HepG2 (cell line): ENCODE results near the gene DTYMK. TPM values are rescaled to one million over a fixed set of nuclear protein-coding genes. Genes with fewer than 3 reads are reported as not detected.

ENCODE experiments used
- ATAC-seq: fragments of 200-7000 bp; cut with Tn5 transposase; 3 replicates; pipeline ENCODE4 v1.9.1; 2020; ENCODE audit warnings: mild to moderate bottlenecking, moderate library complexity
- BruUV-seq: library from RNA; stranded (reverse); fragments of 400-500 nt; replicated peaks from 2 replicates; lab custom pipeline; 2021; lab: Mats Ljungman, UMichigan
- CTCF ChIA-PET: fragments of 300-600 bp; formaldehyde crosslinking; extraction: SDS; loops from one replicate; lab custom pipeline; 2021; ENCODE audit warnings: low total read pairs, inconsistent platforms, low intra/inter-chr PET ratio; lab: Yijun Ruan, JAX
- POLR2A ChIA-PET: fragments of 350-600 bp; sonication (Branson Sonifier 250); formaldehyde crosslinking; loops from one replicate; lab custom pipeline; 2020; ENCODE audit warnings: antibody characterized with exemption, inconsistent platforms; lab: Yijun Ruan, JAX
- DNase-seq: peaks from one replicate; pipeline ENCODE4 v3.0.0-alpha.2; 2015; ENCODE audit warnings: low spot score
- FAIRE-seq: peaks from 3 replicates; lab custom pipeline; 2011; peaks lifted over from hg19 to GRCh38; lab: Jason Lieb, UNC
- H2AFZ ChIP-seq: one replicate; pipeline ENCODE4 v1.6.1; 2011; ENCODE audit warnings: low read length, inconsistent platforms
- H3K27ac ChIP-seq: fragments of 300-600 bp; 3 replicates; pipeline ENCODE4 v1.8.0; 2011; ENCODE audit warnings: mixed run types, mild to moderate bottlenecking, mixed read lengths, low read length, inconsistent platforms; ENCODE audit not compliant: insufficient read depth; ENCODE audit errors: extremely low read length
- H3K27me3 ChIP-seq, 2 experiments: fragments of 200-600 bp in 1 of 2; 2 replicates in 1 of 2; 3 replicates in 1 of 2; pipeline versions ENCODE4 v1.6.0 to v1.8.0; 2011; ENCODE audit warnings: low read length in 2 of 2, mild to moderate bottlenecking in 2 of 2, moderate library complexity in 2 of 2, inconsistent platforms in 1 of 2; ENCODE audit not compliant: insufficient read depth in 2 of 2, control insufficient read depth in 1 of 2
- H3K36me3 ChIP-seq, 2 experiments: fragments of 200-600 bp in 1 of 2; replicated peaks in 1 of 2; 2 replicates in 1 of 2; 3 replicates in 1 of 2; pipeline versions ENCODE4 v1.5.1 to v1.8.0; 2011; ENCODE audit warnings: low read length in 2 of 2, inconsistent platforms in 1 of 2; ENCODE audit not compliant: insufficient read depth in 2 of 2, control insufficient read depth in 1 of 2
- H3K4me1 ChIP-seq: 2 replicates; pipeline ENCODE4 v1.5.1; 2012; ENCODE audit warnings: low read length, inconsistent platforms; ENCODE audit not compliant: insufficient read depth
- H3K4me2 ChIP-seq: 2 replicates; pipeline ENCODE4 v1.6.0; 2011; ENCODE audit warnings: low read depth, low read length, inconsistent platforms
- H3K4me3 ChIP-seq, 3 experiments: fragments of 200-600 bp in 1 of 3; sonication (generic), shearing (Covaris generic) in 1 of 3; replicated peaks in 1 of 3; 2 replicates each; pipeline ENCODE4 v1.5.1; 2011 to 2016; ENCODE audit warnings: low read length in 3 of 3, inconsistent platforms in 2 of 3, low read depth in 2 of 3, mild to moderate bottlenecking in 2 of 3, control low read depth in 1 of 3, mixed read lengths in 1 of 3; ENCODE audit not compliant: insufficient read depth in 1 of 3
- H3K79me2 ChIP-seq: one replicate; pipeline ENCODE4 v1.6.1; 2011; ENCODE audit warnings: low read length, inconsistent platforms; ENCODE audit not compliant: insufficient read depth
- H3K9ac ChIP-seq: 2 replicates; pipeline ENCODE4 v1.6.0; 2011; ENCODE audit warnings: mild to moderate bottlenecking, low read depth, low read length, inconsistent platforms; ENCODE audit not compliant: insufficient read depth
- H3K9me3 ChIP-seq: 2 replicates; pipeline ENCODE4 v1.5.1; 2012; ENCODE audit warnings: mild to moderate bottlenecking, low read length
- H4K20me1 ChIP-seq: 2 replicates; pipeline ENCODE4 v1.6.0; 2011; ENCODE audit warnings: inconsistent platforms, mild to moderate bottlenecking, low read length, moderate library complexity; ENCODE audit not compliant: insufficient read depth
- ADNP ChIP-seq: sonication (generic); formaldehyde crosslinking; IDR thresholded peaks from 2 replicates; pipeline ENCODE4 v1.4.0; 2020; ENCODE audit warnings: missing genetic modification reagents
- AGO2 ChIP-seq: fragments of 200-400 bp; formaldehyde crosslinking; optimal IDR thresholded peaks from 2 replicates; pipeline ENCODE3; 2017; ENCODE audit warnings: mild to moderate bottlenecking, low read depth, low read length, moderate library complexity
- HNRNPH1 ChIP-seq: fragments of 200-400 bp; formaldehyde crosslinking; optimal IDR thresholded peaks from 2 replicates; pipeline ENCODE3; 2017; ENCODE audit warnings: mild to moderate bottlenecking, low read depth, low read length
- KLF9 ChIP-seq: IDR thresholded peaks from 2 replicates; pipeline ENCODE4 v1.6.1; 2016; ENCODE audit warnings: low read depth
- MEIS1 ChIP-seq: sonication (generic); formaldehyde crosslinking; IDR thresholded peaks from 2 replicates; pipeline ENCODE4 v1.9.0; 2021; ENCODE audit warnings: mild to moderate bottlenecking, missing genetic modification reagents, moderate library complexity, borderline replicate concordance
- MIXL1 ChIP-seq: IDR thresholded peaks from 2 replicates; pipeline ENCODE4 v1.6.1; 2016
- NCOA2 ChIP-seq: sonication (generic); formaldehyde crosslinking; IDR thresholded peaks from 2 replicates; pipeline ENCODE4 v1.8.0; 2022; ENCODE audit warnings: inconsistent platforms
- NR2F1 ChIP-seq, 2 experiments: fragments of 450-650 bp in 1 of 2; formaldehyde crosslinking in 1 of 2; IDR thresholded peaks; 2 replicates each; pipeline versions ENCODE4 v1.5.0 to v1.6.1; 2016 to 2020; ENCODE audit warnings: mild to moderate bottlenecking in 1 of 2, missing compliant biosample characterization in 1 of 2, missing genetic modification reagents in 1 of 2, moderate library complexity in 1 of 2
- PHF20 ChIP-seq: sonication (generic); formaldehyde crosslinking; IDR thresholded peaks from 2 replicates; pipeline ENCODE4 v1.5.0; 2020; ENCODE audit warnings: mild to moderate bottlenecking, missing genetic modification reagents
- PRDM10 ChIP-seq: sonication (generic); formaldehyde crosslinking; IDR thresholded peaks from 2 replicates; pipeline ENCODE4 v1.4.0; 2020; ENCODE audit warnings: low read depth, missing genetic modification reagents
- RBM22 ChIP-seq: fragments of 200-400 bp; formaldehyde crosslinking; optimal IDR thresholded peaks from 2 replicates; pipeline ENCODE3; 2017; ENCODE audit warnings: mild to moderate bottlenecking, low read length, moderate library complexity
- SMAD3 ChIP-seq: sonication (generic); formaldehyde crosslinking; IDR thresholded peaks from 2 replicates; pipeline ENCODE4 v1.4.0; 2020; ENCODE audit warnings: missing genetic modification reagents
- U2AF1 ChIP-seq: fragments of 200-400 bp; formaldehyde crosslinking; optimal IDR thresholded peaks from 2 replicates; pipeline ENCODE3; 2017; ENCODE audit warnings: mild to moderate bottlenecking, low read depth, low read length
- ZBTB2 ChIP-seq: sonication (generic); formaldehyde crosslinking; IDR thresholded peaks from 2 replicates; pipeline ENCODE4 v1.8.0; 2022; ENCODE audit warnings: low read depth, missing genetic modification reagents
- ZBTB43 ChIP-seq: sonication (generic); formaldehyde crosslinking; conservative IDR thresholded peaks from 2 replicates; pipeline ENCODE4 v1.4.0; 2020; ENCODE audit warnings: missing genetic modification reagents
- ZNF160 ChIP-seq: sonication (generic); formaldehyde crosslinking; IDR thresholded peaks from 2 replicates; pipeline ENCODE4 v1.8.0; 2022; ENCODE audit warnings: mild to moderate bottlenecking, inconsistent platforms, missing genetic modification reagents
- ZNF292 ChIP-seq: sonication (generic); formaldehyde crosslinking; IDR thresholded peaks from 2 replicates; pipeline ENCODE4 v1.8.1; 2022; ENCODE audit warnings: mild to moderate bottlenecking, low read depth, missing genetic modification reagents, borderline replicate concordance
- ZNF768 ChIP-seq: sonication (generic); formaldehyde crosslinking; IDR thresholded peaks from 2 replicates; pipeline ENCODE4 v1.4.0; 2020; ENCODE audit warnings: missing genetic modification reagents
- ZSCAN5A ChIP-seq: sonication (generic); formaldehyde crosslinking; IDR thresholded peaks from 2 replicates; pipeline ENCODE4 v1.8.0; 2022; ENCODE audit warnings: mild to moderate bottlenecking, missing genetic modification reagents, borderline replicate concordance
- WGBS: methylation state at CpG from one replicate; pipeline ENCODE4 v1.1.6; 2017; ENCODE audit warnings: low lambda C conversion rate; 5-methylcytosine and 5-hydroxymethylcytosine counted together
- in situ Hi-C: cut with HindIII; loops from 2 replicates; pipeline ENCODE4 v1.10.0; 2017; ENCODE audit warnings: low pct_unique_long_range_greater_than_20kb; ENCODE audit not compliant: extremely low pct_ligation_motif_present
- intact Hi-C: fragments of 100-400 bp; cut with micrococcal nuclease; formaldehyde crosslinking; loops from one replicate; pipeline ENCODE4 v1.10.0; 2022; ENCODE audit not compliant: unreplicated experiment
- polyA plus RNA-seq, 8 experiments: library from polyadenylated mRNA; depleted of rRNA in 3 of 8; stranded (reverse) in 7 of 8; unstranded in 1 of 8; fragments of >200 nt; fragmentation: Illumina TruSeq in 4 of 8; extraction: Trizol in 4 of 8; gene quantifications; 2 replicates each; pipeline versions ENCODE4 v1.2.1 to v1.2.3, GENCODE V29; 2011 to 2016; ENCODE audit warnings: low read depth in 4 of 8, missing spikeins in 1 of 8, mixed read lengths in 1 of 8; ENCODE audit not compliant: insufficient read depth in 1 of 8
- total RNA-seq, 5 experiments: library from RNA; depleted of rRNA; stranded (reverse); fragments of >200 nt; fragmentation: Illumina TruSeq; extraction: Trizol; gene quantifications; 2 replicates each; pipeline ENCODE4 v1.2.3, GENCODE V29; 2016; ENCODE audit warnings: low read depth in 1 of 5

Gene DTYMK
- total and polyA plus RNA-seq, 2 of the 13 experiments (the other 11 are each of a cell fraction or from before 2014, with no cell fraction given): 57.5 to 134 TPM

GRCh38 chr2:241652142-241652541 lies 34.5 kb downstream of the DTYMK start:
- DNase-seq: no peak
- in situ Hi-C loops: no loop called here
- Histone ChIP-seq H3K27me3 (no peaks in the 10 kb centered on the region), H3K9me3 (no peaks in the 10 kb centered on the region), H3K4me2 (no peak overlapping the region), H3K36me3 (peaks cover 28 to 55% of the 10 kb centered on the region in 2 experiments), H2AFZ (no peak overlapping the region), H3K4me1 (peaks cover 51% of the 10 kb centered on the region), H3K27ac (no peak overlapping the region), H3K4me3 (no peak overlapping the region), H3K79me2 (peaks cover 62% of the 10 kb centered on the region), H3K9ac (no peak overlapping the region), H4K20me1 (no peaks in the 10 kb centered on the region)
- intact Hi-C loops: no loop called here
- FAIRE-seq: no peak
- ATAC-seq: no peak
- no TSS peak for BruUV-seq
- POLR2A ChIA-PET: no interaction called here
- CTCF ChIA-PET: no interaction called here
- WGBS: 98% methylated on average over 9 of the region's 9 CpGs
- TF ChIP-seq HNRNPH1 (no peak), NR2F1 (CRISPR knock-in tag; IDR thresholded peaks at IDR 0.05) (no peak), MEIS1 (no peak), PRDM10 (no peak), ZNF292 (no peak), ZBTB2 (CRISPR knock-in tag) (no peak), PHF20 (no peak), KLF9 (no peak), RBM22 (no peak), MIXL1 (no peak), ADNP (no peak), ZSCAN5A (CRISPR knock-in tag) (no peak), U2AF1 (no peak), ZNF768 (no peak), ZBTB43 (CRISPR knock-in tag) (no peak), AGO2 (no peak), NCOA2 (CRISPR knock-in tag) (no peak), SMAD3 (no peak), ZNF160 (CRISPR knock-in tag) (no peak)
